Measurements from ENCODE around the gene RIN3.

The RIN3 gene

DNA sequence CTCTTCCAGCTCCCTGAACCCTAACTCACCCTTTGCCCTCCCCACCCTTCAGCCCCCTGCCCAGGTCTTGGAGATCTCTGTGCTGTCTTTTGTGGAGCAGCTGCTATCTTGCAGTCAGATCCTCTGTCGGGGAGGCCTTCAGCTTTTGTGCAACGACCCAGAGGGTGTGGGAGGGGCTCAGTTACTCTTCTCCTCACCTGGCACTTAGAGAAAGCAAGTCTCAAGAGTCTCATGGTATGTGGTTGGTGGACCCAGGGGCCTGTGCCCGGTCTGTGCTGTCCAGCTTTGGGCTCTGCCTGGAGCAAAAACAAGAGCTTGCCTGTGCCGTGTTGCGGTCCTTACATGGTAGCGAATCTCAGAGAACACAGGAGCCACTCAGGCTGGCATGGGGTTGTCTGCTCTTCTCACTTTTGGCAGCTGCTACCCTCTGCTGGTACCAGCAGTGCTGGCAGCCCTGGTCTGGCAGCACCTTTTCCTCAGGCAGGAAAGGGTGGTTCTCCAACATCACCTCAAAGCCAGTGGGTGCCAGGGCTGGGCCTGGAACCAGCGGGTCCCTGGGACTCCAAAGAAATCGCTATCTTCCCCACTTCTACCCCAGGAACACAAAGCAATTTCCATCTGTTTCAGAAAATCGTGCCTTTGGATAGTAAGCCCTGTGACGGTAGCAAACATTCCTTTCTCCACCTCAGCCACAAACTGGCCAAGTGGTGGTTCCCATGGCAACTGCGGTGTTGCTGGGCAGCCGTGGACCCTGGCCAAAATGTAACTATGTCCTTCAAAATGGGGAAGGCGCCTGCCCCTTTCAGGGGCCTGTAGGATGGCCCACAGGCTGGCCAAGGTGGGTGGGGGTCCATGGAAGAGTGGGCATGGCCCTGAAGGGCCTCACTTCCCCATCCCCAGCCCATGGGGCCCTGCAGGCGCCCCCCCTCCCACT lies 90.0 kb downstream of the RIN3 start:
- peak; percentile 53 for DNase-seq

GRCh38 chr14:92605274-92605940 lies 91.8 kb downstream of the RIN3 start:
- DNase-seq = no peak

- DNase-seq = no peak
These were observed 93.7 kb downstream of the RIN3 start for GRCh38 chr14:92607251-92607650.

DNA sequence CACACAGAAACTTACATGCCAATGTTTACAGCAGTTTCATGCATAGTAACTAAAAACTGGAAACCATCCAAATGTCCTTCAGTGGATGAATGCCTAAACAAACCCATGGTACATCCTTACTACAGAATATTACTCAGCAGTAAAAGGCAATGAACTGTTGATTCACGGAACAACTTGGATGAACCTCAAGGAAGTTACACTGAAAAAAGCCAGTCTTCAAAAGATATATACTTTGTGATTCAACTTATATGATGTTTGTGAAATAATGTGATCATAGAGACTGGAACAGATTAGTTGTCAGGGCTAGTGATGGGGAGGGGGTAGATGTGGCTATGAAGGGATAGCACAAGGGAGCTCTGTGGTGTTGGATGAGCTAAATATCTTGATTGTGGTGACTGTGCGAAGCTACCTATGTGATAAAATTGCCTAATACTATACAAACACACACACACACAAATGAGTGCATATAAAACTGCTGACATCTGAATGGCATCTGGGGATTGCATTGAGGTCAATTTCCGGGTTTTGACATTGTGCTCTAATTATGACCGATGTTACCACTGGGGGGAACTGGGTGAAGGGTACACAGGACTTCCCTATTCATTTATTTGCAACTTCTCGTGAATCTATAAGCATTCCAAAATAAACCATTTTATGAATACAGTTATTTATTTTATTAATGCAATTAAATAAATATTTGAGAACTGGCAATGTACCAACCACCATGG lies 94.3 kb downstream of the RIN3 start:
- no peak for DNase-seq

- no peak for DNase-seq
These were observed 96.4 kb downstream of the RIN3 start for GRCh38 chr14:92609955-92610354.

- DNase-seq = peak; percentile 14
These were observed 97.3 kb downstream of the RIN3 start for GRCh38 chr14:92610849-92611271.

DNA sequence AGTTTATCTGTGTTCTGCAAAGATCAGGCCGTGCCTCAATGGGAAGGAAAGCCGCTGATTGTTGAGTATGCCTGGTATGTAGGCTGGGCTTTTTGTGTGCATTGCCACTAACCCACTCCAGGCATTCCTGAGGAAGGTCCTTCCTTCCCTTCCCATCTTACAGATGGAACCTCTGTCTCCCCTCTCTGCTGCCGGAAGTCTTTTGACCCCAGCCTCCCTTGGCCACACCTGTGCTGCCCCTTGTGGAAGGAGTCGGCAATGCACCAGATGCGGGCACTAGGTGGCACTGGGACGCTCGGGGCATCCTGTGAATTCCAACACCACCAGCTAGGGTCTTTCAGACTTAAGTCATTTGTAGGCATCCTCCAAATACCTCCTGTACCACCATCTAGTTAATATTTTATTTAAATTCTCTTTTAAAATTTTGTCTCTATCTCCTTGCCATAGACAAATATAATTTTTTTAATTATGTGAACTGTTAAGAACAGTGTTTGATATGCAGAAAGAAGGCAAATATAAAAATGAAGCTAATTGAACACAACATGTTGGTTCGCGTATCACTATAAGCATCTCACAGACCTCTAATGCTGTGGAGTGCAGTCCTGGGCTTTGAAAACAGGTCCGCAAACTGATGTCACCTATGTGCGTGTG lies 99.6 kb downstream of the RIN3 start:
- peak; percentile 71 for DNase-seq

DNA sequence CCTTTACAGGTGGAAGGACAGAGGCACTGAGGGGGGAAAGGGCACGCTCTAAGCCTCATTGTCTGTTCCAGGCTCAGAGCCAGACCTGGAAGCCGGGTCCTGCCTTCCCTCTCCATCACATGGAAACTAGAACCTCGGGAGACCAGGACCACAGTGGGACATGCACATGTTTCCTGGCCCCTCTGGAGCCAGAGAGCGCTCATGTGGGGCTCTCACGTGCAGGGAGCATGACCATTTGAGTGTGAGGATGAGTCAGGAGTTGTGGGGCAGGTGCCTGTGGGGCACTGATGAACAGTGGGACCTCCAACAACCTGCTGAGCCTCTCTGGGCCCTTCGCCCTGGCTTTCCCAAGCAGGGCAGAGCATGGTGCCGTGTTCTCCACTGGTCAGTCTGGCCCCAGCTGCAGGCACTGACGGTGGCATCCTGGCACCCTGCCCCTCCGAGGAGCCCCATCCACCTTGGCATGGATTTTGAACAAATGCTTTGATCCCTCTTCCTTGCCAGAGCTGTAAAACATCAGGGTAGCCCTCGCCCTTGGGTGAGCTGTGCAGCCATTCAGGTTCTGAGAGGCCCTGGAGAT lies 100.2 kb downstream of the RIN3 start:
- no peak for DNase-seq

GRCh38 chr14:92615451-92615850 lies 101.9 kb downstream of the RIN3 start:
- DNase-seq = no peak

- DNase-seq = no peak
These were observed 102.6 kb downstream of the RIN3 start for GRCh38 chr14:92616178-92616577.

DNA sequence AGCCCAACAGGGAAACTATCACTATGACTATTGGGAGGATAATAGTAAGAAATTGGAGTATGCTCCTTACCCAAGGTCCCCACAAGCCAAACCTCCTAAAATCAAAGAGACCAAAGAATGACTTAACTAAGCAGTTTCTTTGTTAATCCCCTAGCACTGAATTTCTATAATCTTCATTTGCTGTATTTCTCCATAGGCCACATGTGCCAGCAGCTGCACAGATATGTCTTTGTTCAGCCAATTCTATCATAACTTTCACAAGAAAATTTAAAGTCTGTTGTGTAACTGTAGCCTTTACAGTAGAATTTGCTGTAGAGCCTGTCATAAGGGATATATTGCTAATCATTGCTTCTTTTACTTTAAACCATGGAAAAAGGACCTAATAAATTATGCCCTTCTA lies 104.0 kb downstream of the RIN3 start:
- DNase-seq = no peak

- no peak for DNase-seq
These were observed 106.3 kb downstream of the RIN3 start for GRCh38 chr14:92619671-92620456.

DNA sequence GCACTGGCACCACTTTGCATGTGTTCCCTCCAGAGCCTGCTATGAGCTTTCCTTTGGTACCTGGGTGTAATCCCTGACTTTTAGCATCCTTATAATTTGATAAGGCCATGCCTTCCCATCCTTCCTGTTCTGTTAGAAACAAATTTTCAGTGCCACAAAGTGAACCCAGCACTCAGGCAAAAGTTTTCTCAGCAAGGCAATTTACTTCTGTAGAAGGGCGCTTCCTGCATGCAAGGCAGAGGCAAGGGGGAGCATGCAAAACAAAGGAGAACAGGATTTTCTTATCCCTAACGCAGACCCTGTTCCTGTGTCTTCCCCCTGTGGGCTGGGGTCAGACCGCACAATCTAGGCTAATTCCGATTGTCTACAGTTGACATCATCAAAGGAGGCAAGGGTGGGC lies 108.7 kb downstream of the RIN3 start:
- no peak for DNase-seq

GRCh38 chr14:92624764-92625163 lies 111.2 kb downstream of the RIN3 start:
- DNase-seq = no peak

- DNase-seq = no peak
These were observed 111.6 kb downstream of the RIN3 start for GRCh38 chr14:92625213-92625612.

- no peak for DNase-seq
These were observed 112.5 kb downstream of the RIN3 start for GRCh38 chr14:92626041-92626440.

GRCh38 chr14:92627707-92628215 lies 114.2 kb downstream of the RIN3 start:
- no peak for DNase-seq

- DNase-seq = no peak
These were observed 115.1 kb downstream of the RIN3 start for GRCh38 chr14:92628636-92629035.

DNA sequence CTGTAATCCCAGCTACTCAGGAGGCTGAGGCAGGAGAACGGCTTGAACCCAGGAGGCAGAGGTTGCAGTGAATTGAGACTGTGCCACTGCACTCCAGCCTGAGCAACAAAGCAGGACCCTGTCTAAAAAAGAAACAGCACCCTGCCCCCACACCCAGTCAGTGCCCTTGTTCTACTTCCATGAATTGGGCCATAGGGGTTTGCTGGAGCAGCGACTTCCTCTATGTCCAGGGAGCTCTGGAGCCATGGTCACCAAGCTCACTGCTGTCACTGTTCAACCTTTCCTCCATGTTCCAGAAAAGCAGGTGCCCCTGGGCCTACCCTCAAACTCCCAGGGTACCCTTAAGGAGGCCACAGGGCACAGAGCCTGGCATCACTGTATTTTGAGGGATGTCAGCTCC lies 116.8 kb downstream of the RIN3 start:
- DNase-seq = no peak

- no peak for DNase-seq
These were observed 117.5 kb downstream of the RIN3 start for GRCh38 chr14:92631098-92631497.

DNA sequence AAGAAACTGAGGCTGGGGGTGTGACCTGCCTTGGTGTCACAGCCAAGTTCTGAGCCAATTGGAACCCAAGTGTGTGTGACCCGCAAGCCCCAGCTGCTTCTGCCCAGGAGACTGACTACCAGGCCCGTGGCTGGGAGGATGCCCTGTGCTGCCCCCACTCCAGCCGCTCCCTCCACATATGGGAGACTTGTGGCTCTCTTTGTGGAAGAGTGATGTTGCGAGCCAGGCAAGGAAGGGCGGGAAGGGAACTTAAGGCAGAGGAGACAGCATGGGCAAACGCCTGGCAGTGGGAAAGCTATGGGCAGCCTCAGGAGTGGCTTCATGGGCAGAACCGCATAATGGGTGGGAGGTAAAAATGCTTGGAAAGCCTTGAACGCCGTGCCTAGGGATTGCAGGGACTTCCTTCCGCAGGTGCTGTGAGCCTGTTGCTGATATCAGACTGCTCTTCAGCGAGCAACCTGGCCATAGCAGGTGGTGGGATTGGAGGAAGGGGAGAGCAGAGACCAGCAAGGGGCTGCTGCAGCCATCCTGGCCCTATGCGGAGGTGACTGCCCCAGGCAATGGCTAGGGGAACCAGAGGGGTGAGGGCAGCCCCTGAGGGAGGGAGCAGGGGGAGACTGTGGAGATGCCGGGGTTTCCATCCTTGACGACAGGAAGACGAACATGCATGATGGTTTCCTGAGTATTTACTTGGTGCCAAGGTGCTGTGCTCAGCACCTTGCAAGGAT lies 119.1 kb downstream of the RIN3 start:
- no peak for DNase-seq

All from NCI-H69 (cell line).